Esophagus mucosa (tissue), 1 donor: Measurements from ENCODE around the gene OR4X1. TPM values are rescaled to one million over a fixed set of nuclear protein-coding genes. Genes with fewer than 3 reads are reported as not detected.
"Not testable (repeated sequence)": the region's sequence is repeated elsewhere in the genome, so short reads cannot be mapped to it uniquely, and the experiment has no call there.

Experiments
- ATAC-seq: fragments of 200-7000 bp; cut with Tn5 transposase; one replicate; pipeline ENCODE4 v1.9.1; 2020
- total RNA-seq: library from RNA; stranded (reverse); gene quantifications from one replicate; pipeline ENCODE4 v1.2.4, GENCODE V29; 2023
- donor health status: DM: yes; HTN: yes; CAD: no.

The OR4X1 gene, protein sequence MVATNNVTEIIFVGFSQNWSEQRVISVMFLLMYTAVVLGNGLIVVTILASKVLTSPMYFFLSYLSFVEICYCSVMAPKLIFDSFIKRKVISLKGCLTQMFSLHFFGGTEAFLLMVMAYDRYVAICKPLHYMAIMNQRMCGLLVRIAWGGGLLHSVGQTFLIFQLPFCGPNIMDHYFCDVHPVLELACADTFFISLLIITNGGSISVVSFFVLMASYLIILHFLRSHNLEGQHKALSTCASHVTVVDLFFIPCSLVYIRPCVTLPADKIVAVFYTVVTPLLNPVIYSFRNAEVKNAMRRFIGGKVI
- not detected for total RNA-seq

DNA sequence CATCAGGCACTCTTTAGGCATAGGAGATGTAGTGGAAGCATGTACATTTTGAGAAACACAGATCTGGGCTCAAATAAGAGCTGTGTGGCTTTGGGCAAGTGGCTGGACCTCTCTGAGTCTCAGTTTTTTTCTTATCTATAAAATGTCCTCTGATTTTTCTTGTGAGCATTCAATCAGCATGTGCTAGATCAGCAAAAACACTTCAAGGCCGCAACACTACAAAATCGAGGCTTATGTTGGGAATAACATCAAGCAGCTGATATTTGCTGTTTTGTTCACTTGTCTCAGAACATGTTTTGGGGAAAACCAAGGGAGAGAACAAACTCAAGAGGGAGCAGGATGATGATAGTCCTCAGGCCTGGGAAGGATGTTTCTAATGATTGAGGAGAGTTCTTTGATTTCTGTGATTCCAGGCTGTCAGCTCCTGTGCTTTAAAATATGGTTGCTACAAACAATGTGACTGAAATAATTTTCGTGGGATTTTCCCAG lies at the start of gene OR4X1:
Gene OR4X1 (plus strand): TSS at position 439 of the 489 bp plus-strand sequence. CDS start 0 bp downstream, at position 439.
- ATAC-seq: no peak

DNA sequence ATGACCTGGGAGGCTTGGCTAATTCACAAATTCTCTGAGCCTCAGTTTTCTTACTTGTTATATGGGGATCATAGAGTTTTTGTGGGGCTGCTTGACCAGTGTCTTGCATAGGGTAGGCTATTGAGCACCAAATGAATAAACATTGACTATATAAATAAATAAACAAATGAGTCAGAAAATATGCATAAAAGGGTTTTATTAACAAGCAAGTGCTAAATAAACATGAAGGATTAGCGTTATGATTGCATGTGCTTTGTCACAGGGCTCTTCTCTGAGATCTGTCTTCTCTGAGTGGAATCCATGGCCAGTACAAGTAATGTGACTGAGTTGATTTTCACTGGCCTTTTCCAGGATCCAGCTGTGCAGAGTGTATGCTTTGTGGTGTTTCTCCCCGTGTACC lies 47.2 kb upstream of the OR4X1 start, which contains the start of gene OR4B1:
Gene OR4B1 (plus strand): TSS at position 301 of the 400 bp plus-strand sequence. CDS start 0 bp downstream, at position 301.
- no peak for ATAC-seq

DNA sequence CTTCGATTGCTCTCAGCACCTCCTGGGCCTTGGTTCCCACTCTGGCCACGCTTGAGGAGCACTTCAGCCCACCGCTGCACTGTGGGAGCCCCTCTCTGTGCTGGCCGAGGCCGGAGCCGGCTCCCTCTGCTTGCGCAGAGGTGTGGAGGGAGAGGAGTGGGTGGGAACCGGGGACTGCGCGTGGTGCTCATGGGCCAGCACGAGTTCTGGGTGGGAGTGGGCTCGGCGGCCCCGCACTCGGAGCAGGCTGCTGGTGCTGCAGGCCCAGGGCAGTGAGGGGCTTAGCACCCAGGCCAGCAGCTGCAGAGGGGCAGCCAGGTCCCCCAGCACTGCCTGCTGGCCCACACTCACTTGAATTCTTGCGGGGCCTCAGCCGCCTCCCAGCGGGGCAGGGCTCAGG lies 34.9 kb upstream of the OR4X1 start:
- ATAC-seq: no peak

DNA sequence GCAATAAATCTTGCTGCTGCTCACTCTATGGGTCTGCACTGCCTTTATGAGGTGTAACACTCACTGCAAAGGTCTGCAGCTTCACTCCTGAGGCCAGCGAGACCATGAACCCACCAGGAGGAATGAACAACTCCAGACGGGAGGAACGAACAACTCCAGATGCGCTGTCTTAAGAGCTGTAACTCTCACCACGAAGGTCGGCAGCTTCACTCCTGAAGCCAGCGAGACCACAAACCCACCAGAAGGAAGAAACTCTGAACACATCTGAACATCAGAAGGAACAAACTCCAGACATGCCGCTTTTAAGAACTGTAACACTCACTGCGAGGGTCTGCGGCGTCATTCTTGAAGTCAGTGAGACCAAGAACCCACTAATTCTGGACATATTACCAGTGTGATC lies 33.6 kb upstream of the OR4X1 start:
- not testable (repeated sequence) for ATAC-seq

DNA sequence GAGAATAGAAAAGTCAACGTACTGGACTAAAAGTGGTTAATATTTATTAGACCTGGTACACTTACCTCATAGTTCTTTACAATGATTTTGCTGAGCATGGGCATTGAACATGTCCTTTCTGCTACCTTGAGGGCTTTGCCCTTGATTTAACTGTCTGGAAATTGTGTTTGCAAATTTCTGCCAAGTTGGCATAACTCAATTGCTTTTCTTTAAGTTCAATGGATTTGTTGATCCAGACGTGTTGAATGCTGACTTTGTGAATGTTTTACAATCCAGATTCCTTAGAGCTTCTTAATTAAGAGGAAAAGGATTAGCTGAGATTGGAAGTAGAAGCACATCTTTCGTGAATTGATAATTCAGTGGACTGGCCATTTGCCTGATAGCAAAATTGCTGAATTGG lies 25.9 kb upstream of the OR4X1 start:
- no peak for ATAC-seq

DNA sequence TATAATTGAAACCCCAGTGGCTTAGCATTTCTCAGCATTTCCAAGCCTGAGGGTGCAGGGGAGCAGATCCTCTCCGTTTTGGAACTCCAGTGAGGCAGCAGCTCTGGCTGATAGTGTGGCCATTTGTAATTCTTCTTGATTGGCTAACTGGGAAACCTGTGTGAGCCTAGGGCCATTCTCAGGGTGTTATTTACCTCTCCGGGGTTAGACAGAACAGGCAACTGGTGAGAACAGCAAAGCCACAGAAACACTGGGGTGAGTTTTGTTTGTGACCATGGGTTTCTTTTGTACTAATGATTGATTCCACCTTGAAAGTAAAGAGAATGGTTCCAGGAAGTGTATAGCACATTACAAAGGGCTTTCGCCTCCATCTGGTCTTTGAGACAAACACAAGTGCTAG lies 21.2 kb upstream of the OR4X1 start:
- ATAC-seq: no peak

DNA sequence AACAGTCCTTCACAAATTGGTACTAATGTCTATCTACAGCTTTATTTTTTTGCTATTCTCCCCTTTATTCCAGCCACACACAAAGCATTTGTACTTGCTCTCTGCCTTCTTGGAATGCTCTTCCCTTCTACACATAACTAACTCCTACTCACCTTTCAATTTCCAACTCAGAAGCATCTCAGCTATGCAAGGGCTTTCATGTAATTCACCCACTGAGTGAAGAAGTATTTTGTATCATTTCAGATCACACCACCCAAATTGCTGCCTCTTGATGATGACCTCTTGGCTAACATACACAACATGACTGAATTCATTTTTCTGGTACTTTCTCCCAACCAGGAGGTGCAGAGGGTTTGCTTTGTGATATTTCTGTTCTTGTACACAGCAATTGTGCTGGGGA lies 18.9 kb upstream of the OR4X1 start, which contains the start of gene OR4X2:
Gene OR4X2 (plus strand): TSS at position 301 of the 400 bp plus-strand sequence. CDS start 0 bp downstream, at position 301.
- ATAC-seq: no peak

DNA sequence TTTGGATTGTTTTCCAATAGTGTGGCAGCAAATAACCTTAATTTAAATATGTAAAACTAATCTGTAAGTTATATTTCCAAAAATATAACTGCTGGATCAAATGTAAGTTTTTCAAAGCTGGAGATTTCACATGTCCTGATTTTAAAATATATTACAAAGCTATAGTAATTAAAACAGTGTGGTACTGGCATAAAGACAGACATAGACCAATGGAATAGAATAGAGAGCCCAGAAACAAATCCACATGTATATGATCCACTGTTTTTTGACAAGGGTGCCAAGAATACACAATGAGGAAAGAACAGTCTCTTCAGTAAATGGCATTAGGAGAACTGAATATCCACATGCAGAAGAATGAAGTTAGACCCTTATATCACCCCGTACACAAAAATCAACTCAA lies 14.8 kb upstream of the OR4X1 start:
- no peak for ATAC-seq

DNA sequence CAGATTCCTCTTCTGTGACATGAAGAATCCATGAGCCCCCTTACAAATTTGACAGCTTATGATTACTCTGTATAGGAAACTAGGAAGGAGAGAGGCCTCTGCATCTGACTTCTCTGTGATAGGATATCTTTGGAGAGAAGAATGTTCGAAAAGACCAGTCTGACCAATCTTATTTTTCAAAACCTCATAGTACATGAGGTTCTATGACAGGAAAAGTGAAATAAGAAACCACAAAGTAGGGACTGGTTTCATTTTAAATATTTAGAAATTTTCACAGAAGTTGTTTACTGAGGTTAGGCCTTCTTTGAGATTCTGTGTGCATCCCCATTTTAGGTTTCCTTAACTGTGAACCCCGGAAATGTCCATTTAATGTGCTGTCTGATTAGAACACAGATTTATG lies 2.1 kb upstream of the OR4X1 start:
- ATAC-seq: no peak

DNA sequence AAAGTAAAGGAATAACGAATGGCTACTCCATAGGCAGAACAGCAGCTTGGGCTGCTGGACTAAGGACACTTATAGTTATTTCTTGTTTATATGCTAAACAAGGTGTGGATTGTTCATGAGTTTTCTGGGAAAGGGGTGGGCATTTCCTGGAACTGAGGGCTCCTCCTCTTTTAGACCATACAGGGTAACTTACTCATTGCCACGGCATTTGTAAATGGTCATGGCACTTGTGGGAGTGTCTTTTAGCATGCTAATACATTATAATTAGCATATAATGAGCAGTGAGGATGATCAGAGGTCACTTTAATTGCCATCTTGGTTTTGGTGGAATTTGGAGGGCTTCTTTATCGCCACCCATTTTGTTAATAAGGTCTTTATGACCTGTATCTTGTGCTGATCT lies 7.0 kb downstream of the OR4X1 start:
- no peak for ATAC-seq

DNA sequence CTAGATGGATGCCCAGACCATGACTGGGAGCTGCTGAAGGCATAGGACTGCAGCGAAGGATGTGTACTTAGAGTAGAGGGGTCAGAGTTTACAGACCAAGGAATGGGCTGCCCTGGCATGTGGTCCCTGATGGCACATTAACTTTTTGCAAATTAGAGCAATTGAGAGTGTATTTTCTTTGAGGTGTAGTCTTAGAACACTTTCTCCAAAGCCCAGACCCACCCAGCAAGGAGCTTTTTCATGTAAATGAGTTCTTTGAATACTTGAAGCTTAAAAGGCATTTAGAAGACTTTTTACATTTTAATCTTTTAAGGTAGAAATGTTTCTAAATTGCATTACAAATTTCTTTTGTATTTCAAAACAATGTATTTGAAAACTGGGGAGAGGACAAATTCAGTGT lies 8.9 kb downstream of the OR4X1 start:
- no peak for ATAC-seq

DNA sequence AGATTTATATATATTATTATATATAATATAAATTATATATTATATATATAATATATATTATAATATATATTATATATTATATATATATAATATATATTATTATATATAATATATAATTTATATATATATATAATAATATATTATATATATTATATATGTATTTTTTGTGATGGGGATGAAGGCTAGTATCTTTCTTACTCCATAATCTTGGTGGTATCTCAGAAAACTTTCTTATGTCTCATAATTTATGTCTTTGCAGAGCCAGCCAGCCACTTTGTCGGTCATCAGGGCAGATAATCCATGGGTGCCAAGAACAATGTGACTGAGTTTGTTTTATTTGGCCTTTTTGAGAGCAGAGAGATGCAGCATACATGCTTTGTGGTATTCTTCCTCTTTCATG lies 42.3 kb downstream of the OR4X1 start, which contains the start of gene OR4S1:
Gene OR4S1 (plus strand): TSS at position 301 of the 400 bp plus-strand sequence. CDS start 0 bp downstream, at position 301.
- ATAC-seq: no peak

DNA sequence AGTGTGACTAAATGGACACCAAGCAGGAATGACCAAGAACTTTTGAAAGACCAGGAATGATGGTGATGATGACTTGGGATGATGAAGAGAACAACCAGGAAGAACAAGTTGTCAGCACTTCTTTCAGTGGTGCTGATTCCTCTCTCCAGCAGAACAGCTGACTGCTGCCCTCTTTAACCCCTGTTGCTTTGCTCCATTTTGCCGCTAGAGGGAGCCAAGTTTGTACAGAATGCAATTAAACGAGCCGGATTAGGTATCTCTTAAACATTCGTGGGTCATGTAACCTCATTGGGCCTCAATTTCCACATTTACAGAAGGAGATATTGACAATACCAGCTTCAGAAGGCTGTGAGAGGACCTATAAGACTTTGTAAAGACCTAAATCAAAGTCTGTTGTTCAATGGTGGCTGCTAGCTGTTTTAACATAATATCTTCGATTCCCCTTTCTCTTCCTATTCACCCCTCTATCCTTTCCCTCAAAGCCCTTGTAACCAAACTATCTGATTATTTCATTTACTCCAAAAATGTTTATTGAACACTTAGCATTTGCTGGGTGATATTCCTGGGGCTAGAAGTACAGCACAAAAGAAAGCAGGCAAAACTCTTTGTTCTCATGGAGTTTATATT lies 44.2 kb downstream of the OR4X1 start:
- peak; percentile 62 for ATAC-seq

DNA sequence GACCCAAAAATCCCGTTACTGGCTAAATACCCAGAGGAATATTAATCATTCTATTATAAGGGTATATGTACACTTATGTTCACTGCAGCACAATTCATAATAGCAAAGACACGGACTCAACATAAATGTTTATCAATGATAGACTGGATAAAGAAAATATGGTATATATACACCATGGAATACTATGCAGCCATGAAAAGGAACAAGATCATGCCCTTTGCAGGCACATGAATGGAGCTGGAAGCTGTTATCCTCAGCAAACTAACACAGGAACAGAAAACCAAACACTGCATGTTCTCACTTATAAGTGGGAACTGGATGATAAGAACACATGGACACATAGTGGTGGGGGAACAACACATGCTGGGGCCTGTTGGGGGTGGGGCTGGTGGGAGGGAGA lies 49.9 kb downstream of the OR4X1 start:
- not testable (repeated sequence) for ATAC-seq

Other genes starting within 250 kb of the OR4X1 start
- not detected for gene OR4B1, start 47.1 kb upstream of the OR4X1 start, total RNA-seq
- not detected for gene OR4X2, start 18.8 kb upstream of the OR4X1 start, total RNA-seq
- not detected for gene OR4S1, start 42.4 kb downstream of the OR4X1 start, total RNA-seq
- not detected for gene OR4C3, start 61.1 kb downstream of the OR4X1 start, total RNA-seq
- not detected for gene OR4C5, start 102.6 kb downstream of the OR4X1 start, total RNA-seq
- not detected for gene OR4A47, start 224.9 kb downstream of the OR4X1 start, total RNA-seq